HuH-7.5 (cell line): Measurements from ENCODE around the gene ILDR1.

Experiments
- DNase-seq: peaks from one replicate; pipeline ENCODE4 v3.0.0; 2011; ENCODE audit warnings: low spot score

Gene ILDR1

GRCh38 chr3:121992601-121993560 lies 29.2 kb downstream of the ILDR1 start:
- DNase-seq = no peak

GRCh38 chr3:121989943-121990342 lies 32.1 kb downstream of the ILDR1 start:
- DNase-seq = no peak

DNA sequence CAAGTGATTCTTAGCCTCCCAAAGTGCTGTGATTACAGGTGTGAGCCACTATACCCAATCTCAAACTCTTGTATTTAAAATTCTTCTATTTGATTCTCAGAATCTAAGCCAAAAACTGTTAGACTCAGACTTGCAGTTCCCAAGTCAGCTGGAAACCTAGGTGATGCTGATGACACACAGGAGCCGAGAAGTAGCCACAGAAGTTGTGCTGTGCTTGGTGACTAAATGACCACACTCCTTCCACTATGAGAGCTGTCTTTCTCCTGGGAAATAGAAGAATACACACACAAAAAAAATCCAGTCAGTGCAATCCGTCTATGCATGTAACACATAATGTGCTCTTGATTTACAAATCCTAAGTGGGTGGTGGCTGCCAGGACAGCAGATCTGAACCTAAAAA lies 33.9 kb downstream of the ILDR1 start:
- DNase-seq = no peak

GRCh38 chr3:121985846-121986245 lies 36.2 kb downstream of the ILDR1 start:
- no peak for DNase-seq

DNA sequence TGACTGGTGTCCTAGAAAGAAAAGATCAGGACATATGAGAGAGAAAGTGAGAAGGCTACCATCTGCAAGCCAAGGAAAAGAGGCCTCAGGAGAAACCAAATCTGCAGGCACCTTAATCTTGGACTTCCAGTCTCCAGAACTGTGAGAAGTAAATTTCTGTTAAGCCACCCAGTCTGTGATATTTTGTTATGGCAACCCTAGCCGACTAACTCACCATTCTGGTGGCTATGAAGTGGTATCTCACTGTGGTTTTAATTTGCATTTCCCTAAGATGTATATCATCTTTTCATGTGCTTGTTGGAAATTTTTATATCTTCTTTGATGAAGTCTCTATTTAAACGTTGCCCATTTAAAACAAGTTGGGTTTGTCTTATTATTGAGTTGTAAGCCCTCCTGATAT lies 40.6 kb downstream of the ILDR1 start:
- DNase-seq = no peak

GRCh38 chr3:121980450-121980796 lies 41.6 kb downstream of the ILDR1 start:
- DNase-seq = no peak

DNA sequence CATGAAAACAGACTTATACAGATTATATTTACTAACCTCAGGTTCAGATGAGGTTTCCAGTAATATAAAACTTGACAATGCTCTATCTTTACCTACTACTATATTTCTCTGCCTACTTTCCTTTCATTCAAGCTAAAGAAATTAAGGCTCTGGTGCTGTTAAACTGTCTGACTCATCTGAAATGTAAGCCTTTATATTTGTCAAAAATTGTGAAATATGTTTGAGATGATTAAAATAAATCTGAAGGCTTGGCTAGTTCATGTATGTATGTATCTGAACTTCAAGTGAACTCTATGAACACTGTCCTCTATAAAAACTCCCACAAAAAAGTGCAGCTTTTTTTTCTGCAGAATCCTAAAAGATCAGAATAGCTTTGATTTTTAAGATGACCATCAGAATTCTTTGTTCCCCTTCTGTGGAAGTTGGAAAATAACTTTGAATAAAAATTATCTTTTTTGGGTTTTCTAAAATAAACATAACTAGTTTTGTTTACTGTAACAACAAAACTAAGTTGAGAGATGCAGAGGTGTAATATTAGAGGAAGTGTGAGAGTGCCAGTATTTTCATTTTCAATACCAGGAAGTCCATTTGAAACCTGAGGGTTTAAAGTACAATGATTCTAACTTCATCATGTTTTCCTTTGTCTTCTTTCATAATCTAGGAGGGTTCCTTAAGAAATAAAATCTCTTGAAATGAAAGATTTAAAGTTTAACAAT lies 42.2 kb downstream of the ILDR1 start:
- DNase-seq = no peak

DNA sequence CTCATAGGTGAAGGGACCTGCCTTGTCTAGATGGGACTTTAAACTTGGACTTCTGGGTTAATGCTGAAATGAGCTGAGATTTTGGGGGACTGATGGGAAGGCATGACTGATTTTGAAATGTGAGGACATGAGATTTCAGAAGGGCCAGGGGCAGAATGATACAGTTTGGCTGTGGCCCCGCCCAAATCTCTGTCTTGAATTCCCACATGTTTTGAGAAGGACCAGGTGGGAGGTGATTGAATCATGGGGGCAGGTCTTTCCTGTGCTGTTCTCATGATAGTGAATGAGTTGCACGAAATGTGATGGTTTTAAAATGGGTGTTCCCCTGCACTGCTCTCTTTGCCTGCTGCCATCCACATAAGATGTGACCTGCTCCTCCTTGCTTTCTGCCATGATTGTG lies 42.8 kb downstream of the ILDR1 start:
- DNase-seq = no peak

GRCh38 chr3:121976727-121977126 lies 45.3 kb downstream of the ILDR1 start:
- no peak for DNase-seq

DNA sequence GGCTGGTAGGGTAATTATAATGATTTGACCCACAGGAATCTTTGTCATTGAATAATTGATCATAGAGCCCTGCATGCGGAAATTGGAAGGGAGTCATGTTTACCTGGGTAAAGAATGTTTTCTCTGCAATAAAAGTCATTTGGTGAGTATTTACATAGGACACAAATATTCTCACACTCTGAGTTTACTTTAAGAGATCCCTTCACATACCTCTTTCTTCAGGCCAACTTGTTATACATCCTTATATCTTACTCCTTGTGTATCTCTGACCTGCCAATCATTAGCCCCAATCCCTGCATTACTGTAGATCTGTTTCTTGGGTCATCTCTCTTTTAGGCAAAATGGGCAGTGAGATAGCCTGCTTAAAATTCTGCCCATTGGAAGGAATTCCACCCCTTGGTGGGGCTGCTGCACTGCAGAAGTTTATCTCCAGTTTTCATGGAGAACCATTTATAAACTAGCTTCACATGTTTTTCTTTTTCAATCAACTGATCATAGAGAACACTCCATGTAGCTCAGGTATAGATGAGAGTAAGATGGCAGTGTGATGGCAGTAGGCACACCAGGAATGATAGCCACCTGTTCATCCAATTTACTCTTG lies 46.2 kb downstream of the ILDR1 start:
- no peak for DNase-seq

DNA sequence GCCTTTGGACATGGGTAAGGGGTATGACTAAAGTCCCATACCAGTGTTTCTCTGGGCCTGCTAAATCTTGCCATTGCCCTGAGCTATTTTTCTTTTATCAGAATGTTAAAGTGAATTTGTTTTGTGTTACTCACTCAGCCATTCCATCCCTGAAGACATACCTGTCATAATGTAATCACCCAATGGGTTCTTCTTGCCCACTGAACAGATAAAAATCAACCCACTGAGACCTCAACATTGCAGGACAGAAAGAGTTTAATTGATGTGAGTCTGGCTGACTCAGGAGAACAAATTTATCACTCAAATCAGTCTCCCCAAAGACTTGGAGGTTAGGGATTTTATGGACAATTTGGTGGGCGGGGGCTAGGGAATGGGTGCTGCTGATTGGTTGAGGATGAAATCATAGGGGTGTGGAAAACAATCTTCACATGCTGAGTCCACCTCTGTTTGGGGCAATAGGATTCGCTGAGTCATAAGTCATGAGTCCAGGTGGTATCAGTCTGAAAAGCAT lies 47.4 kb downstream of the ILDR1 start:
- DNase-seq = no peak

GRCh38 chr3:121970047-121970446 lies 52.0 kb downstream of the ILDR1 start:
- DNase-seq = no peak

- no peak for DNase-seq
These were observed 52.4 kb downstream of the ILDR1 start for GRCh38 chr3:121969631-121970030.

- no peak for DNase-seq
These were observed 58.4 kb downstream of the ILDR1 start for GRCh38 chr3:121963608-121964007.

GRCh38 chr3:121962443-121962842 lies 59.6 kb downstream of the ILDR1 start:
- no peak for DNase-seq

- DNase-seq = no peak
These were observed 60.8 kb downstream of the ILDR1 start for GRCh38 chr3:121961283-121961682.

- DNase-seq = no peak
These were observed 63.2 kb downstream of the ILDR1 start for GRCh38 chr3:121958801-121959200.

GRCh38 chr3:121957674-121958415 lies 64.2 kb downstream of the ILDR1 start:
- no peak for DNase-seq

GRCh38 chr3:121956363-121956762 lies 65.7 kb downstream of the ILDR1 start:
- DNase-seq = no peak

- DNase-seq = peak; percentile 10
These were observed 70.6 kb downstream of the ILDR1 start for GRCh38 chr3:121951291-121951919.

- DNase-seq = no peak
These were observed 73.4 kb downstream of the ILDR1 start for GRCh38 chr3:121948641-121949040.

DNA sequence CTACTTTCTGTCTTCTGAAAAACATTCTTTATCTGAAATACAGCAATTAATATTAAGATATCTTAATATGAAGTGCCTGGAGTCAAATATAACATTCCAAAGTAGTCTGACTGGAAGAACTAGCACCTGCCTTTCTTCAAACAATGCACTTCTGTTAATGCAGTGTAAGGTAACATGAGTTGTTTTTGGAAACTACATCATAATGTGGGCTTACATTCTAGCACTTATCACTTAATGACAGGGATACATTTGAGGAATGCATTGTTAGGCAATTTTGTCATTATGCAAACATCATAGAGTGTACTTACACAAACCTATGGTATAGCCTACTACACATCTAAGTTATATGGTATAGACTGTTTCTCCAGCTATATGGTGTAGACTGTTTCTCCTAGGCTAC lies 78.6 kb downstream of the ILDR1 start:
- DNase-seq = no peak
